HepG2 (cell line): Measurements from ENCODE around the gene JAGN1. TPM values are rescaled to one million over a fixed set of nuclear protein-coding genes. Genes with fewer than 3 reads are reported as not detected.

Experiments
- ASH2L ChIP-seq: fragments of 300-600, 200-600 bp; sonication (generic); IDR thresholded peaks from 2 replicates; pipeline ENCODE4 v1.7.0; 2017; ENCODE audit warnings: low read depth, mild to moderate bottlenecking, moderate library complexity, mixed read lengths, low read length; ENCODE audit not compliant: insufficient read length
- GPBP1L1 ChIP-seq: sonication (generic); formaldehyde crosslinking; IDR thresholded peaks from 2 replicates; pipeline ENCODE4 v1.5.0; 2020; ENCODE audit warnings: mild to moderate bottlenecking, missing genetic modification reagents
- HBP1 ChIP-seq: IDR thresholded peaks from 2 replicates; pipeline ENCODE4 v1.6.1; 2016; ENCODE audit warnings: low read depth, control low read depth
- HCFC1 ChIP-seq: fragments of 150-350 bp; IDR thresholded peaks from 2 replicates; pipeline ENCODE4 v1.6.1; 2014; ENCODE audit warnings: low read depth, low read length
- HINFP ChIP-seq: sonication (generic); formaldehyde crosslinking; IDR thresholded peaks from 2 replicates; pipeline ENCODE4 v1.4.0; 2020; ENCODE audit warnings: low read depth, mild to moderate bottlenecking, missing genetic modification reagents
- KAT8 ChIP-seq: IDR thresholded peaks from 2 replicates; pipeline ENCODE4 v1.6.1; 2016; ENCODE audit warnings: missing genetic modification reagents, missing compliant biosample characterization
- NFKBIZ ChIP-seq: IDR thresholded peaks from 2 replicates; pipeline ENCODE4 v1.6.1; 2018; ENCODE audit warnings: missing genetic modification reagents, missing compliant biosample characterization
- NONO ChIP-seq, 2 experiments: fragments of 450-650 bp in 1 of 2; sonication (generic) in 1 of 2; formaldehyde crosslinking in 1 of 2; IDR thresholded peaks in 1 of 2; conservative IDR thresholded peaks in 1 of 2; 2 replicates each; pipeline versions ENCODE4 v1.6.1 to v1.8.0; 2017 to 2022; ENCODE audit warnings: mild to moderate bottlenecking in 1 of 2, missing genetic modification reagents in 1 of 2, moderate library complexity in 1 of 2
- NR1H2 ChIP-seq: sonication (generic); formaldehyde crosslinking; IDR thresholded peaks from 2 replicates; pipeline ENCODE4 v1.8.1; 2022; ENCODE audit warnings: low read depth, missing genetic modification reagents, borderline replicate concordance
- NR2C2 ChIP-seq: sonication (generic); formaldehyde crosslinking; IDR thresholded peaks from 2 replicates; pipeline ENCODE4 v1.4.0; 2020; ENCODE audit warnings: missing genetic modification reagents, mild to moderate bottlenecking, moderate library complexity, borderline replicate concordance
- PLSCR1 ChIP-seq: sonication (generic); formaldehyde crosslinking; IDR thresholded peaks from 2 replicates; pipeline ENCODE4 v1.5.0; 2020; ENCODE audit warnings: missing genetic modification reagents, mild to moderate bottlenecking, borderline replicate concordance
- SOX13 ChIP-seq, 3 experiments: fragments of 450-650 bp in 1 of 3; sonication (generic) in 1 of 3; formaldehyde crosslinking in 1 of 3; IDR thresholded peaks in 2 of 3; conservative IDR thresholded peaks in 1 of 3; 2 replicates each; pipeline versions ENCODE4 v1.5.0 to v1.6.1; 2016 to 2020; ENCODE audit warnings: antibody characterized with exemption in 1 of 3, mild to moderate bottlenecking in 1 of 3, missing compliant biosample characterization in 1 of 3, missing genetic modification reagents in 1 of 3, moderate library complexity in 1 of 3
- THYN1 ChIP-seq: sonication (generic); formaldehyde crosslinking; IDR thresholded peaks from 2 replicates; pipeline ENCODE4 v1.8.1; 2023; ENCODE audit warnings: low read depth, mild to moderate bottlenecking, moderate library complexity, missing genetic modification reagents, borderline replicate concordance
- TOPORS ChIP-seq: sonication (generic); formaldehyde crosslinking; IDR thresholded peaks from 2 replicates; pipeline ENCODE4 v1.8.0; 2023; ENCODE audit warnings: mild to moderate bottlenecking, missing genetic modification reagents
- ZMAT3 ChIP-seq: sonication (generic); formaldehyde crosslinking; conservative IDR thresholded peaks from 2 replicates; pipeline ENCODE4 v1.7.0; 2021; ENCODE audit warnings: missing genetic modification reagents
- ZNF207 ChIP-seq: fragments of 450-650 bp; IDR thresholded peaks from 2 replicates; pipeline ENCODE4 v1.6.1; 2016; ENCODE audit warnings: antibody characterized with exemption, borderline replicate concordance
- ZNF224 ChIP-seq: sonication (generic); formaldehyde crosslinking; IDR thresholded peaks from 2 replicates; pipeline ENCODE4 v1.5.0; 2020; ENCODE audit warnings: mild to moderate bottlenecking, missing genetic modification reagents
- ZNF276 ChIP-seq: sonication (generic); formaldehyde crosslinking; IDR thresholded peaks from 2 replicates; pipeline ENCODE4 v1.4.0; 2020; ENCODE audit warnings: mild to moderate bottlenecking, low read depth, missing genetic modification reagents
- ZNF34 ChIP-seq: sonication (generic); formaldehyde crosslinking; IDR thresholded peaks from 2 replicates; pipeline ENCODE4 v1.4.0; 2020; ENCODE audit warnings: mild to moderate bottlenecking, missing genetic modification reagents, borderline replicate concordance
- polyA plus RNA-seq, 8 experiments: library from polyadenylated mRNA; depleted of rRNA in 3 of 8; stranded (reverse) in 7 of 8; unstranded in 1 of 8; fragments of >200 nt; fragmentation: Illumina TruSeq in 4 of 8; extraction: Trizol in 4 of 8; gene quantifications; 2 replicates each; pipeline versions ENCODE4 v1.2.1 to v1.2.3, GENCODE V29; 2011 to 2016; ENCODE audit warnings: low read depth in 4 of 8, missing spikeins in 1 of 8, mixed read lengths in 1 of 8; ENCODE audit not compliant: insufficient read depth in 1 of 8
- total RNA-seq, 5 experiments: library from RNA; depleted of rRNA; stranded (reverse); fragments of >200 nt; fragmentation: Illumina TruSeq; extraction: Trizol; gene quantifications; 2 replicates each; pipeline ENCODE4 v1.2.3, GENCODE V29; 2016; ENCODE audit warnings: low read depth in 1 of 5

Gene JAGN1
- total and polyA plus RNA-seq, 2 of the 13 experiments (the other 11 are each of a cell fraction or from before 2014, with no cell fraction given), result 49.9 to 50.9 TPM

- TF ChIP-seq PLSCR1 (CRISPR knock-in tag) (no peak), KAT8 (CRISPR knock-in tag) (peak; percentile 83), NR2C2 (peak; percentile 56; the same call in 1 of the 2 replicates), ASH2L (peak; percentile 59), HBP1 (CRISPR knock-in tag) (no peak), NONO (IDR thresholded peaks at IDR 0.05) (no peak), NONO (CRISPR knock-in tag; conservative IDR thresholded peaks at IDR 0.05) (peak; percentile 68; the same call in 1 of the 2 replicates), THYN1 (CRISPR knock-in tag) (no peak), HCFC1 (no peak), GPBP1L1 (no peak), ZNF224 (CRISPR knock-in tag) (peak; percentile 91; the same call in 1 of the 2 replicates), ZNF34 (CRISPR knock-in tag) (no peak), ZNF276 (CRISPR knock-in tag) (0 out of 2 replicates have a peak, but pooled peaks have one; percentile 41), NR1H2 (CRISPR knock-in tag) (no peak), HINFP (no peak; the same call in 1 of the 2 replicates), ZNF207 (no peak), SOX13 (IDR thresholded peaks at IDR 0.05) (no peak), SOX13 (CRISPR knock-in tag; conservative IDR thresholded peaks at IDR 0.05 in 1 of 2, IDR thresholded peaks at IDR 0.05 in 1 of 2) (no peak), TOPORS (no peak), NFKBIZ (CRISPR knock-in tag) (no peak), ZMAT3 (CRISPR knock-in tag) (no peak; the same call in 1 of the 2 replicates)
These were observed 46.5 kb upstream of the JAGN1 start, which contains the start of gene RPUSD3 (continued) for GRCh38 chr3:9843715-9844438.
